ENCODE results near the gene TLE1.

TLE1 gene

GRCh38 chr9:81598811-81599210, 90.5 kb downstream of the TLE1 start:
- no peak overlapping the region for H2AFZ ChIP-seq (ENCODE audit: low read length)
- no peaks in the 10 kb centered on the region for H3K36me3 ChIP-seq (ENCODE audit: insufficient read depth, low read length)
- no peaks in the 10 kb centered on the region for H4K20me1 ChIP-seq (ENCODE audit: insufficient read depth, low read length, poor library complexity, severe bottlenecking)
- H3K79me2 ChIP-seq (ENCODE audit: insufficient read depth, low read length) = no peaks in the 10 kb centered on the region
- H3F3A ChIP-seq (ENCODE audit: low read depth) = no peaks in the 10 kb centered on the region; the same call in 1 of the 2 replicates
- no peaks in the 10 kb centered on the region for H3K27me3 ChIP-seq (ENCODE audit: insufficient read depth, low read length, poor library complexity, severe bottlenecking)
- peak overlapping the region; percentile 61 for H3K9ac ChIP-seq (ENCODE audit: low read depth, low read length, poor library complexity, severe bottlenecking)
- peaks cover 46% of the 10 kb centered on the region for H3K4me1 ChIP-seq (ENCODE audit: insufficient read depth, low read length, poor library complexity, severe bottlenecking)
- no peaks in the 10 kb centered on the region for H3K9me3 ChIP-seq (ENCODE audit: insufficient read depth, low read depth, low read length)
- no peaks in the 10 kb centered on the region for H3K9me2 ChIP-seq (replicated peaks; ENCODE audit: low read depth, low read length)
- H3K4me3 ChIP-seq (ENCODE audit: low read length, poor library complexity, severe bottlenecking) = no peak overlapping the region
- TF ChIP-seq CTCF (conservative IDR thresholded peaks at IDR 0.05; ENCODE audit: low read length) (no peak), EZH2phosphoT487 (IDR thresholded peaks at IDR 0.05; ENCODE audit: borderline replicate concordance) (no peak)
- H3K4me2 ChIP-seq (ENCODE audit: low read depth, low read length, poor library complexity, severe bottlenecking) = no peak overlapping the region

GRCh38 chr9:81598123-81598497, 91.2 kb downstream of the TLE1 start:
- no peaks in the 10 kb centered on the region for H3K79me2 ChIP-seq (ENCODE audit: insufficient read depth, low read length)
- no peaks in the 10 kb centered on the region for H3K9me3 ChIP-seq (ENCODE audit: insufficient read depth, low read depth, low read length)
- H3K36me3 ChIP-seq (ENCODE audit: insufficient read depth, low read length) = no peaks in the 10 kb centered on the region
- peaks cover 53% of the 10 kb centered on the region for H3K4me1 ChIP-seq (ENCODE audit: insufficient read depth, low read length, poor library complexity, severe bottlenecking)
- no peaks in the 10 kb centered on the region for H3K27me3 ChIP-seq (ENCODE audit: insufficient read depth, low read length, poor library complexity, severe bottlenecking)
- H3F3A ChIP-seq (ENCODE audit: low read depth) = no peaks in the 10 kb centered on the region; the same call in 1 of the 2 replicates
- H4K20me1 ChIP-seq (ENCODE audit: insufficient read depth, low read length, poor library complexity, severe bottlenecking) = no peaks in the 10 kb centered on the region
- no peak overlapping the region for H2AFZ ChIP-seq (ENCODE audit: low read length)
- no peaks in the 10 kb centered on the region for H3K9me2 ChIP-seq (replicated peaks; ENCODE audit: low read depth, low read length)
- peak overlapping the region; percentile 65 for H3K4me2 ChIP-seq (ENCODE audit: low read depth, low read length, poor library complexity, severe bottlenecking)
- no peak overlapping the region for H3K4me3 ChIP-seq (ENCODE audit: low read length, poor library complexity, severe bottlenecking)
- H3K9ac ChIP-seq (ENCODE audit: low read depth, low read length, poor library complexity, severe bottlenecking) = peak overlapping the region; percentile 61
- TF ChIP-seq EZH2phosphoT487 (IDR thresholded peaks at IDR 0.05; ENCODE audit: borderline replicate concordance) (no peak), CTCF (conservative IDR thresholded peaks at IDR 0.05; ENCODE audit: low read length) (no peak)

DNA sequence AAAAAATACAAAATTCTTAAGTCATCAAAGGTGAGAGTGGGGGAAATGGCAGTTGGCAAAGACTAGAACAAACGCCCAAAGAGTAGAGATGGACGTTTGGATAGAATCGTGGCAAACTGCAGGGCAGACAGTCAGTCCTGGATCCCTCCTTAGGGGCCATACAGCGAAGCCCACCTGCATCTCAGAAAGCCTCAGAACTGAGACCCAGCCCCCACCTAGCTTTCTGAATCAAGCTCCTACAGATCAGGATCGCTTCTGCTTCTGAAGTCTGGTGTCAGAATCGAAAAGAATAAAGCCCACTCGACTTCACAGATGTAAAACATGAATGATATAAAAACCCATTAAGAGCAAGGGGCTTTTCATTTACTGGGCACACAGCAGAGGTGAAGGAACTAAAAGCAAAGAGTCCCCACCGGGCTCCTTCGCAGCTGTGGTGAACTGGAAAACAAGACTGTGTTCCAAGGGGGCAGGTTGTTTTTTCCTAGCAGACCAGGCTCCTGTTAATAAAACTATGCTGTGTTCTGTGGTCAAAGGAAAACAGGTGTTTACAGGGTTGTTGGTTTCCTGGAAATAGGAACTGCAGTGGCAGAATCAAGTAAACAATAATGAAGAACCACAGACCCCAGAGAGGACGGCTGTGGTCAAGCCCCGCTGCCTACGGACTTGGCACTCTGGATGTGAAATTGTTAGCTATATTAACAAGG, 91.8 kb downstream of the TLE1 start:
- H3K79me2 ChIP-seq (ENCODE audit: insufficient read depth, low read length) = no peaks in the 10 kb centered on the region
- H3K4me2 ChIP-seq (ENCODE audit: low read depth, low read length, poor library complexity, severe bottlenecking) = peak overlapping the region; percentile 65

More for the DNA sequence above, 91.8 kb downstream of the TLE1 start:
- Histone ChIP-seq H3F3A (ENCODE audit: low read depth) (no peaks in the 10 kb centered on the region; the same call in 1 of the 2 replicates), H3K4me3 (ENCODE audit: low read length, poor library complexity, severe bottlenecking) (peak overlapping the region; percentile 45), H2AFZ (ENCODE audit: low read length) (no peak overlapping the region), H3K9me2 (replicated peaks; ENCODE audit: low read depth, low read length) (no peaks in the 10 kb centered on the region), H3K36me3 (ENCODE audit: insufficient read depth, low read length) (no peaks in the 10 kb centered on the region), H4K20me1 (ENCODE audit: insufficient read depth, low read length, poor library complexity, severe bottlenecking) (no peaks in the 10 kb centered on the region), H3K4me1 (ENCODE audit: insufficient read depth, low read length, poor library complexity, severe bottlenecking) (peaks cover 58% of the 10 kb centered on the region), H3K27me3 (ENCODE audit: insufficient read depth, low read length, poor library complexity, severe bottlenecking) (no peaks in the 10 kb centered on the region), H3K9me3 (ENCODE audit: insufficient read depth, low read depth, low read length) (no peaks in the 10 kb centered on the region), H3K9ac (ENCODE audit: low read depth, low read length, poor library complexity, severe bottlenecking) (peak overlapping the region; percentile 61)
- no peak for TF ChIP-seq CTCF (conservative IDR thresholded peaks at IDR 0.05; ENCODE audit: low read length)
- no peak for TF ChIP-seq EZH2phosphoT487 (IDR thresholded peaks at IDR 0.05; ENCODE audit: borderline replicate concordance)

All from Loucy (cell line).